ENCODE data around the gene AUP1.
"Not testable (repeated sequence)": the region's sequence is repeated elsewhere in the genome, so short reads cannot be mapped to it uniquely, and the experiment has no call there.

The AUP1 gene, protein sequence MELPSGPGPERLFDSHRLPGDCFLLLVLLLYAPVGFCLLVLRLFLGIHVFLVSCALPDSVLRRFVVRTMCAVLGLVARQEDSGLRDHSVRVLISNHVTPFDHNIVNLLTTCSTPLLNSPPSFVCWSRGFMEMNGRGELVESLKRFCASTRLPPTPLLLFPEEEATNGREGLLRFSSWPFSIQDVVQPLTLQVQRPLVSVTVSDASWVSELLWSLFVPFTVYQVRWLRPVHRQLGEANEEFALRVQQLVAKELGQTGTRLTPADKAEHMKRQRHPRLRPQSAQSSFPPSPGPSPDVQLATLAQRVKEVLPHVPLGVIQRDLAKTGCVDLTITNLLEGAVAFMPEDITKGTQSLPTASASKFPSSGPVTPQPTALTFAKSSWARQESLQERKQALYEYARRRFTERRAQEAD

DNA sequence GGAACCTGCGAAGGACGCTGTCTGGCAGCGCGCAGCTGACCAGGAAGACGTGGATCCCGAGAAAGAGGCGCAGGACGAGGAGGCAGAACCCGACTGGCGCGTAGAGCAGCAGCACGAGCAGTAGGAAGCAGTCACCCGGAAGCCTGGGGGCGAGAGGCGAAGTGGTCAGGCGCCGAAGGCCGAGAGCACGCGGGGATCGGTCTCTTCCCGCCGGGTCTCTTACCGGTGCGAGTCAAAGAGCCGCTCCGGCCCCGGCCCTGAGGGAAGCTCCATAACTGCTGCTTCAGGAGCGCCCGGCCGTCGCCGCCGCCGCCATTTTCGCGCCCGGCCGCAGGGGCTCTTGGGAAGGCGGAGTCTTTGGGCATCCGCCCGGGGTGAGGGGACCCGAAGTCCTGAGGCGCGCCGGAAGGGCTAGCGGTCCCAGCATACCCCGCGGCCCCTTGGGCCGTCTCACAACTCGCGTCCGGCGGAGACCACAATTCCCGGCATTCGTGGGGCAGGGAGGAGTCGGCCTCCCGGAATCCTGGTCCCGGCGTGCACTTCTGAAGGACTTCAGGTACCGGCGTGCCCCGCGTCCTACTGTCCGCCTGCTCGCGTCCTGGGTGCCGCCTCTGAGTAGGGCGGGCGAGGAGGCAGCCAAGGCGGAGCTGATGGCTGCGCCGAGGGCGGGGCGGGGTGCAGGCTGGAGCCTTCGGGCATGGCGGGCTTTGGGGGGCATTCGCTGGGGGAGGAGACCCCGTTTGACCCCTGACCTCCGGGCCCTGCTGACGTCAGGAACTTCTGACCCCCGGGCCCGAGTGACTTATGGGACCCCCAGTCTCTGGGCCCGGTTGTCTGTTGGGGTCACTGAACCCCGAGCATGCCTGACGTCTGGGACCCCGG is at the start of gene AUP1, which contains the start of gene HTRA2:
Gene AUP1 (minus strand): TSS at position 350 of the 882 bp plus-strand sequence. CDS start 77 bp downstream, at position 273.
Gene HTRA2 (plus strand): TSS at position 577 of the 882 bp plus-strand sequence. CDS start 74 bp downstream, at position 651.
- DNase-seq, result peak; percentile 99

DNA sequence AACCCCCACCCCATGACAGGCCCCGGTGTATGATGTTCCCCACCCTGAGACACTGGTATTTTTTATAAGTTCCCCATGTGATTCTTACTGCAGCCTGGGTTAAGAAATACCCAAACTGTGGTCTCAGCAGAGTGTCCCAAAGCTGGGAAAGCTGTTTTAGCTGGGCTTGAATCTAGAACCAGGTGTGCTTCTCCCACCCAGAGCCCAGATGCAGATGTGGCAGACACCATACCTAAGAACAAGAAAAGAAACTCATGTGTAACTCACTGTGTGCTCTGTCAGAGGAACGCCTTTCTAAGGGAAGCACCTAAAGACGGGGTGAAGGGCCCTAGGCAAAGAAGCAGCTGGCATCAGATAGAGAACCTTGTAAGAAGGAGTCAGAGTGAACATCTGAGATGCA is 48.9 kb upstream of the AUP1 start:
- DNase-seq, result peak; percentile 33

GRCh38 chr2:74577448-74577847 is 47.9 kb upstream of the AUP1 start:
- DNase-seq, result peak; percentile 84

DNA sequence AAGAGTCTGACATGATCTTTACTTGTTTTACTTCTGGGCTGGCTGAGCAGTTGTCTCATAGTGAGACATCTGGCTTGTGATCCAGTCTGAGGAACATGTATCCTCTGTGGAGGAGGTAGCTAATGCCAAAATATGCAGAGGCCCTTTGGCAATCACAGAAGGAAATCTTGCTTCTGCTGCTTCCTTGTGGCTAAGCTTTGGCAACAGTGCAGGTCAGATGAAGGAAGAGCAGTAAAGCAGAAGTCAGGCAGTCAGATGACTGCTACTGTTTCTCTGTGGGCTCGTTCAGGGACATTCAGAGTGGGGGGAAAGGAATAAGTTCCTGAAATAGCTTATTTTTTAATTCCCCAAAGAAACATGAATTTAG is 47.3 kb upstream of the AUP1 start:
- peak; percentile 95 for DNase-seq

- DNase-seq, result no peak
Observed at GRCh38 chr2:74576211-74576862, 46.8 kb upstream of the AUP1 start.

DNA sequence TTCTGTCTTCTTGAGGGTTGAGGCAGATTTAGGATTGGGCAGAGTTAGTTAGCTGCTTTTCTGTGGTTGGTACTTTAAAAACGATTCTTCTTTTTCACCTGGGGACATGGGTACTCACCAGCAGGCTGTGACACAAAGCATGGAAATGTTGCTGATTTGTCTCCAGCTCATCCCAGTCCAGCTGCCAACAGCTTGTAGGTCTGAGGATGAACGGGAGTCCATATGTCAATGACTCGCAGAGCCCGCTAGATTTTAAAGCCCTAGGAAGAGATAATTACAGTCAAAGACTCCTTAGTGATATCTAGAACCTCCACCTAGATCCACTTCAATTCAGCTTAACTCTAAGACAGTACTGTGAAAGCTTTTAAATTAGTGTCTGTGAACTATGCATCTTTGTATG is 45.8 kb upstream of the AUP1 start:
- DNase-seq, result no peak

- peak; percentile 85 for DNase-seq
Observed at GRCh38 chr2:74573747-74574562, 44.4 kb upstream of the AUP1 start.

DNA sequence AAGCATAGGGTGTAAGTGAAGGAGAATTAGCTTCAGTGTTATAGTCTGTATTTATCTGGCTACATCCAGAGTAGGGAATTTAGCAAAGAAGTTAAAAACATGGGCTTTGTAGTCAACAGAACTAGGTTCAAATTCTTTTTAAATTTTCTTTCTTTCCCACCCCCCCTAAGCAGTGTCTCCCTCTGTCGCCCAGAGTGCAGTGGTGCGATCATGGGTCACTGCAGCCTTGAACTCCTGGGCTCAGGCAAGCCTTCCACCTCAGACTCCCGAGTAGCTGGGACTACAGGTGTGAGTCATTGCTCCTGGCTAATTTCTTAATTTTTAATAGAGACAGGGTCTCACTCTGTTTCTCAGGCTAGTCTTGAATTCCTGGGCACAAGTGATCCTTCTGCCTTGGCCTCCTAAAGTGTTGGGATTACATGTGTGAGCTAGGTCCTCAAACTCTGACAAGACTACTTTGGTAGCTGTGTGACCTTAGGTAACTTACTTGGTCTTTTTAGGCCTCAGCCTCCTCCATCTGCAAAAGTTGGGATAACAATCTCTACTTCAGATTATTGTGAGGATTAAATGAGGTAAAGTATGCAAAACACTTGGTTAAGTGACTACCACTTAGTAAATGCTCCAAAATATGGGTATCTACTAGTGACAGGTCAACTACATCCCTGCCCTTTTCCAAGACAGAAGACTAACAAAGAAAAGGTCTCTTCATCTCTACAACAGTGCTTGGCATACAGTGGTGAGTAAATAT is 42.8 kb upstream of the AUP1 start:
- no peak for DNase-seq

GRCh38 chr2:74571058-74571457 is 41.6 kb upstream of the AUP1 start:
- peak; percentile 77 for DNase-seq

GRCh38 chr2:74569686-74570085 is 40.2 kb upstream of the AUP1 start:
- no peak for DNase-seq

GRCh38 chr2:74567881-74568280 is 38.4 kb upstream of the AUP1 start:
- DNase-seq, result peak; percentile 74

DNA sequence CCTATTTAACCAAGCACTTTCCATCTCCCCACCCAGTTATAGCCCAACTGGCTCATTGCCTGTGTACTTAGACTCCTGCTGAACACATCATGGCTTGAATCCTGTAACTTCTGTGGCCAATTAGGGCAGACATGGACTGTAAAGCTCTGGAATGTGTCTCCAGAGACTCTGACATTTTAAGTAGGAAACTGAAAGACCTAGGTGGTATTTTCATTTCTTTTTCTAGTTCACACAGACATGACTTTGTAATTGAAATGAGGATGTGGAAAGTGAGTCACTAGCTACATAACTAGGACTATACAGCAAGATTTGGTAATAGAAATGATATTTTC is 37.2 kb upstream of the AUP1 start:
- peak; percentile 89 for DNase-seq

DNA sequence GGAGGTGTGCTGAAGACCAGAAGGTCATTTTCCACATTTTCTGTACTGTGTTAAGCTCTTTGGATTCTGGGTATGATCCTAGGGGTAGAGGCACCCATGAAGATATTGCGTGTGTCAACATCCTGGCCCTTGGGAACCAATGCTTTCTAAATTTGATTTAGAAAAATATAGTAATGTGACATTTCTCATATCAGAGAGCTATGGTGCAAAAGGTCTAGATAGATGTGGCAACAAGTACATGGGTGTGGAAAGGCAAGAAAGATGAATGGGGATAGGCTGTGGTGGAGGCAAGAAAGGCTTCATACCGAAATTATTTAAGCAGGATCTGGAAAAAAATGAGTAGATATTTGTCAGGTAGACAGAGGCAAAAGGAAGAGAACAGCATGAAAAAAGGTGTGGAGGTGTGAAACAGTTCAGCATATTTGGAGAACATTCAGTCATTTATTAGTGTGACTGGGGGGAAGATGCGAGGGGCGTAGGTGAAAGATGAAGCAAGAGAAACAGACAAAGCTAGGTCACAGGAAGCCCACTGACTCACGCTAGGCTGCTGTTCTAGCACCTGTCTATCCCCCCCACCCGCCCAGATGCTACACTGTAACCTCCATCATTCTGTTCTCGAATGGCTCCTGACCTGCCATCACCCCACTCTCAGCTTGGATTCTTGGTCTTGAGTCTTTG is 36.7 kb upstream of the AUP1 start:
- DNase-seq, result peak; percentile 61

DNA sequence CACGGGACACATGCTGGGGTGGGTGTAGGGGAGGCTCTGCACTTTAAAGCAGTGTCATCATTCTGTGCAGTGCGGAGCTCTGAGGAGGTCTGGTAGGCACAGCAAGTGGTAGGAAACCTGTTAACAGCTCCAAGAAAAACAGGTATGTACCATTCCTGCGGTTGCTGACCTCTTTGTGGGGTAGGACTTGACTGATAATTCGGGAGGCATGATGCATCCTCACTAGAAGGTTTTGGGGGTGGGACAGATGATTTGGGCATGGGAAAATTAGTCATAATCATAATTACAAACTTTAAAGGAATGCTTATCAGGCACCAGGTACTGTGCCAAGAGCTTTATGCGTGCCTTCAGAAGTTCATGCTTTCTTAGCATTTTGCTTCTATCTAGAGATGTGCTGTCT is 34.7 kb upstream of the AUP1 start:
- DNase-seq, result no peak

GRCh38 chr2:74562126-74562775 is 32.7 kb upstream of the AUP1 start:
- no peak for DNase-seq

DNA sequence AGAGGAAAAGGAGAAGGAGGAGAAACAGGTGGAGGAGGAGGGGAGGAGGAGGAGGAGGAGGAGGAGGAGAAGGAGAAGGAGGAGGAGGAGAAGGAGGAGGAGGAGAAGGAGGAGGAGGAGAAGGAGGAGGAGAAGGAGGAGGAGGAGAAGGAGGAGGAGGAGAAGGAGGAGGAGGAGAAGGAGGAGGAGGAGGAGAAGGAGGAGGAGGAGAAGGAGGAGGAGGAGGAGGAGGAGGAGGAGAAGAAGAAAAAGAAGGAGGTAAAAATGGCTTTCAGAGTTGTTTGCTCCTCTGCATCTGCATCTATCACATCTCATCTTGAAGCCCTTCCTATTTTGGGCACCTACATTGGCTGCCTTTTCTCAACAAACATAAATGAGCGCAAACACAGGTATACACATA is 31.5 kb upstream of the AUP1 start:
- not testable (repeated sequence) for DNase-seq

DNA sequence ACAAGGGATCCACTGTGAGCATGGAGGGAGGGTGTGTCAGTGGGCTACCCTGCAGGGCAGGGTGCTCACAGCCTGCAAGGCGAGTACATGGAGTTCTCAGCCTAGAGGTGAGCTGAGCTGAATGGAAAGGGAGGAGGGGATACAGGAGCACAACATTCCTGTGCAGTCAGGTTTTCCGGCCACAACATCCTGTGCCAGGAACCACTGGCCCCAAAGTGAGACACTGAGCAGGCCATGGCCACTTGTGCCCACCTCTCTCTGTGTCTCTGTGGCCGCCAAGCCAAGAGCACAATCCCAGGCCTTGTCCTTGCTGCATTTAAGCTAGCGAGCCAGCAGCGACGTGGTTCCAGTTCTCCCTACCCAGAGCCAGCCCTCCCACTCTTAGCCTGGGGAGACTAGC is 31.1 kb upstream of the AUP1 start:
- no peak for DNase-seq

DNA sequence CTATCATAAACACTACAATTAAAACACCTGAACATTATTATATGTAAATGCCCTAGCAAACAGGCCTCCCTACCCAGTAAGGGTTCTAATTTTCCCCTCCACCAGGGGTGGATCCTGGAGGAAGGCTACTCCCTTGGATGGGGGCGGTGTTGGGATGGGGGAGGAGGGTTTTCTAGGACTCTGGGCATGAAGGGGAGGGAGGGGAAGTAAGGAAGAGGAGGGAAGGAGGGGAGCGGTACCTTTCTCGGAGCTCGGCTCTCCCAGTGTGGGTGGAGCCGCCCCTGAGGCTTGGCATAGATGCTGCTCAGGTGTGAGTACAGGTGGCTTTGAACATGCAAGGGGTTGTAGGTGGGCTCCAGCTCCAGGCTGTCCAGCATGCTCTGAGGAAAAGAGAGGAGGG is 30.4 kb upstream of the AUP1 start:
- no peak for DNase-seq

GRCh38 chr2:74558284-74559230 is 29.1 kb upstream of the AUP1 start:
- no peak for DNase-seq
